ENCODE results near the gene RAB20.

DNA sequence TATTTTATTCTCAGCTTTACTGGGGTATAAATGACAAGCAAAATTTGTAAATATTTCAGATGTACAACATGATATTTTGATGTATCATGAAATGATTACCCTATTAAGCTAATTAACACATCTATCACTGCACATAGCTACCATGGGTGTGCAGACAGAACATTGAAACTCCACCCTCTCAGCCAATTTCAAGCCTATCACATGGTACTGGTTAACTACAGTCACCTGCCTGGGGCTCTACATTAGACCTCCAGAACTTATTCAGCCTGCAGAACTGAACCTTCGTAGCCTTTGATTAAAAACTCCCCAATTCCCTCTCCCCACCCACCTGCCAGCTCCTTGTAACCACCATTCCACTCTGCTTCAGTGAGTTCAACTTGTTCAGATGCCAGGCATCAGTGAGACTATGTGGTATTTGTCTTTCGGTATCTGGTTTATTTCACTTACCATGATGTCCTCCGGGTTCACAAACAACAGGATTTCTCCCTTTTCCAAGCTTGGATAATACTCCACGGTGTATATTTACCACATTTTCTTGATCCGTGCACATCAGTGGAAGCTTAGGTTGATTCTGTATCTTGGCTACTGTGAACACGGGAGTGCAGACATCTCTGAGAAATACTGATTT, 19.2 kb downstream of the RAB20 start:
- TF ChIP-seq, protein P1, sequence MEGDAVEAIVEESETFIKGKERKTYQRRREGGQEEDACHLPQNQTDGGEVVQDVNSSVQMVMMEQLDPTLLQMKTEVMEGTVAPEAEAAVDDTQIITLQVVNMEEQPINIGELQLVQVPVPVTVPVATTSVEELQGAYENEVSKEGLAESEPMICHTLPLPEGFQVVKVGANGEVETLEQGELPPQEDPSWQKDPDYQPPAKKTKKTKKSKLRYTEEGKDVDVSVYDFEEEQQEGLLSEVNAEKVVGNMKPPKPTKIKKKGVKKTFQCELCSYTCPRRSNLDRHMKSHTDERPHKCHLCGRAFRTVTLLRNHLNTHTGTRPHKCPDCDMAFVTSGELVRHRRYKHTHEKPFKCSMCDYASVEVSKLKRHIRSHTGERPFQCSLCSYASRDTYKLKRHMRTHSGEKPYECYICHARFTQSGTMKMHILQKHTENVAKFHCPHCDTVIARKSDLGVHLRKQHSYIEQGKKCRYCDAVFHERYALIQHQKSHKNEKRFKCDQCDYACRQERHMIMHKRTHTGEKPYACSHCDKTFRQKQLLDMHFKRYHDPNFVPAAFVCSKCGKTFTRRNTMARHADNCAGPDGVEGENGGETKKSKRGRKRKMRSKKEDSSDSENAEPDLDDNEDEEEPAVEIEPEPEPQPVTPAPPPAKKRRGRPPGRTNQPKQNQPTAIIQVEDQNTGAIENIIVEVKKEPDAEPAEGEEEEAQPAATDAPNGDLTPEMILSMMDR (IDR thresholded peaks at IDR 0.05) = no peak
- TF ChIP-seq EZH2 (IDR thresholded peaks at IDR 0.05; ENCODE audit: borderline replicate concordance, insufficient read depth, low read depth, low read length, poor library complexity, severe bottlenecking) = no peak
